ENCODE data around the gene TKT. TPM values are rescaled to one million over a fixed set of nuclear protein-coding genes. Genes with fewer than 3 reads are reported as not detected.

Gene TKT
- total RNA-seq, 6 donors from 2014 or later = 402 to 605 (median 482) TPM

GRCh38 chr3:53180305-53181023 lies 75.4 kb downstream of the TKT start:
- peak in 1 of 2 donors; percentile 59 for ATAC-seq (ENCODE audit: low FRiP score in 2 of 2)
- no peak for TF ChIP-seq EP300 (IDR thresholded peaks at IDR 0.05)

GRCh38 chr3:53179580-53179979 lies 76.2 kb downstream of the TKT start:
- H3K27me3 ChIP-seq = no peaks in the 10 kb centered on the region
- no peak overlapping the region for H3K27ac ChIP-seq
- no peak for ATAC-seq (ENCODE audit: low FRiP score in 2 of 2)
- H3K9me3 ChIP-seq = no peaks in the 10 kb centered on the region
- DNase-seq = no peak
- H3K36me3 ChIP-seq = peaks cover 31 to 77% (median 72%) of the 10 kb centered on the region in 4 donors
- peaks cover 0 to 16% (median 2%) of the 10 kb centered on the region in 4 donors for H3K4me1 ChIP-seq
- no peak overlapping the region for H3K4me3 ChIP-seq
- 89 to 93% methylated on average over 20 of the region's 20 CpGs for WGBS, 2 donors
- TF ChIP-seq POLR2AphosphoS5 (IDR thresholded peaks at IDR 0.05) = no peak

More at GRCh38 chr3:53180305-53181023, 75.4 kb downstream of the TKT start:
- Histone ChIP-seq H3K27ac (no peak overlapping the region), H3K36me3 (peaks cover 31 to 80% (median 75%) of the 10 kb centered on the region in 4 donors), H3K9me3 (no peaks in the 10 kb centered on the region), H3K4me3 (no peak overlapping the region), H3K4me1 (peaks cover 0 to 10% (median 2%) of the 10 kb centered on the region in 4 donors), H3K27me3 (no peaks in the 10 kb centered on the region)
- WGBS, 2 donors = 79 to 86% methylated on average over 6 to 11 of the region's 11 CpGs
- no peak for DNase-seq

GRCh38 chr3:53178246-53178645 lies 77.6 kb downstream of the TKT start:
- Histone ChIP-seq H3K4me3 (no peak overlapping the region), H3K27me3 (no peaks in the 10 kb centered on the region), H3K27ac (no peak overlapping the region), H3K36me3 (peaks cover 32 to 78% (median 72%) of the 10 kb centered on the region in 4 donors), H3K9me3 (no peaks in the 10 kb centered on the region), H3K4me1 (peaks cover 0 to 24% (median 2%) of the 10 kb centered on the region in 4 donors)
- 97 to 99% methylated on average over 9 to 15 of the region's 15 CpGs for WGBS, 2 donors
- DNase-seq (peak in 1 of 2 donors; percentile 77), ATAC-seq (ENCODE audit: low FRiP score in 2 of 2) (no peak)
- no peak for TF ChIP-seq POLR2A (IDR thresholded peaks at IDR 0.05)
- no peak for TF ChIP-seq CTCF (IDR thresholded peaks at IDR 0.05)
- no peak for TF ChIP-seq EP300 (IDR thresholded peaks at IDR 0.05)
- no peak for TF ChIP-seq POLR2AphosphoS5 (IDR thresholded peaks at IDR 0.05)

GRCh38 chr3:53175613-53176540 lies 79.9 kb downstream of the TKT start:
- DNase-seq (no peak), ATAC-seq (ENCODE audit: low FRiP score in 2 of 2) (peak; percentile 13 to 48)
- Histone ChIP-seq H3K4me3 (no peak overlapping the region), H3K4me1 (peaks cover 8 to 45% (median 19%) of the 10 kb centered on the region in 4 donors), H3K36me3 (peaks cover 17 to 57% (median 49%) of the 10 kb centered on the region in 4 donors), H3K27ac (no peak overlapping the region), H3K9me3 (no peaks in the 10 kb centered on the region), H3K27me3 (no peaks in the 10 kb centered on the region)
- WGBS, 2 donors = 85 to 94% methylated on average over 7 of the region's 9 CpGs
- TF ChIP-seq POLR2AphosphoS5 (IDR thresholded peaks at IDR 0.05) = no peak

Small RNAs within 50 kb of the gene (small RNA-seq; reads per million reads assigned to genes)
- 0 reads per million in 4 donors for gene RF00019

Other genes with a start within 250 kb of the TKT start
- 10 to 100 TPM; 12.8 to 69.9 (median 32.9) TPM for gene SFMBT1, start 209.9 kb downstream of the TKT start, total RNA-seq
- 10 to 100 TPM in 4 of 6 donors, 1 to 10 TPM in 2; 5.1 to 19.9 (median 12.8) TPM for gene RFT1, start 125.6 kb downstream of the TKT start, total RNA-seq
- 100 to 1,000 TPM in 1 of 6 donors, 10 to 100 TPM in 5; 57.7 to 116 (median 67.9) TPM for gene PRKCD, start 94.8 kb downstream of the TKT start, total RNA-seq
- gene DCP1A, start 91.5 kb upstream of the TKT start, total RNA-seq = 10 to 100 TPM; 12.2 to 21.1 (median 18.7) TPM
- 100 to 1,000 TPM in 1 of 6 donors, 10 to 100 TPM in 5; 17.2 to 221 (median 30.2) TPM for gene CACNA1D, start 238.6 kb upstream of the TKT start, total RNA-seq

All from upper lobe of left lung (tissue), 6 donors.